Chondrocyte (in vitro differentiated cells): ENCODE measurements around the gene HARS2. TPM values are rescaled to one million over a fixed set of nuclear protein-coding genes. Genes with fewer than 3 reads are reported as not detected.

Experiments used
- DNase-seq: peaks from one replicate; pipeline ENCODE4 v3.0.0; 2021; ENCODE audit warnings: mixed read lengths, low spot score
- H3K27ac Mint-ChIP-seq: one replicate; pipeline ENCODE4 v1.8.0; 2021; ENCODE audit warnings: mild to moderate bottlenecking, moderate library complexity, mixed read lengths; ENCODE audit not compliant: unreplicated experiment
- H3K27me3 Mint-ChIP-seq: 2 replicates; pipeline ENCODE4 v1.8.0; 2021; ENCODE audit warnings: low read depth, mixed read lengths
- H3K36me3 Mint-ChIP-seq: 2 replicates; pipeline ENCODE4 v1.8.0; 2021; ENCODE audit warnings: low read depth, mixed read lengths
- H3K4me1 Mint-ChIP-seq: 2 replicates; pipeline ENCODE4 v1.8.0; 2021; ENCODE audit warnings: low read depth, mild to moderate bottlenecking, mixed read lengths
- H3K4me3 Mint-ChIP-seq: one replicate; pipeline ENCODE4 v1.8.0; 2021; ENCODE audit warnings: mild to moderate bottlenecking, moderate library complexity, mixed read lengths; ENCODE audit not compliant: unreplicated experiment
- H3K9me3 Mint-ChIP-seq: 2 replicates; pipeline ENCODE4 v1.8.0; 2021; ENCODE audit warnings: low read depth, mixed read lengths
- total RNA-seq: library from RNA; stranded (reverse); gene quantifications from 3 replicates; pipeline ENCODE4 v1.2.1, GENCODE V29; 2021
- TF ChIP-seq, protein P1 (sequence below): fragments of 200-600 bp; sonication (generic); IDR thresholded peaks from 2 replicates; pipeline ENCODE4 v1.5.0; 2021; ENCODE audit warnings: antibody characterized with exemption, mild to moderate bottlenecking, moderate library complexity

Gene HARS2
- total RNA-seq, 1 donor from 2014 or later = 22.8 TPM

DNA sequence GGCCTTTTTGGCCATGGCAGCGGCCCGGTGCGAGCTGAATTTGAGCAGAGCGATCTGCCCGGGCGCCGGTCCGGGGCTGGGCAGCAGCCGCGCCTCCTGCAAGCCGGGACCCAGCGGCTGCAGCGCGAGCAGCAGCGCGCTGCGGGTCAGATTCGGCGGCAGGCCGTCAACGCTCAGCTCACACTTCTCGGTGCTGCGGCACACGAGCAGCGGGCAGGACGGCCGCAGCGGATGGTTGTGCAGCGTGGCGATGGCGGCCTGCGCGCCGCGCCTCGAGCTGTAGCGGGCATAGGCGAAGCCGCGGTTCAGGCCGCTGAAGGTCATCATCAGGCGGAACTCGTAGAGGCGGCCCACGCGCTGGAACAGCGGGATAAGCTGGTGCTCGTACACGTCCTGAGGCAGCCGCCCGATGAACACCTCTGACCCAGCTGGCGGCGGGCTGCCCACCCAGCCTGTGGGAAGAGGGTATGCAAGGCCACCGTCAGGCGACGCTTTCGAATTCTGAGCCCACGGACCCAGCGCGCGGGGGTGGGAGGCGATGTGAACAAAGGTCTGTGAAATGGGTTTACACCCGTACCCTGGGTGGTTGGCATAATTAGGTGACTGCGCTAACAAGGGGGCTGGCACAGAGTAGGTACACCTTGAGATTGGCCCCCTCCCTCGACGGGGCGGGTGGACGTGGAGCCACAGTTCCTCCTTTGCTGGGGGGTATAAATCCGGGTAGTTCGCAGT, 18.6 kb upstream of the HARS2 start:
- peaks cover 27% of the 10 kb centered on the region for H3K36me3 Mint-ChIP-seq
- H3K4me1 Mint-ChIP-seq = peaks cover 3% of the 10 kb centered on the region
- TF ChIP-seq, protein P1, sequence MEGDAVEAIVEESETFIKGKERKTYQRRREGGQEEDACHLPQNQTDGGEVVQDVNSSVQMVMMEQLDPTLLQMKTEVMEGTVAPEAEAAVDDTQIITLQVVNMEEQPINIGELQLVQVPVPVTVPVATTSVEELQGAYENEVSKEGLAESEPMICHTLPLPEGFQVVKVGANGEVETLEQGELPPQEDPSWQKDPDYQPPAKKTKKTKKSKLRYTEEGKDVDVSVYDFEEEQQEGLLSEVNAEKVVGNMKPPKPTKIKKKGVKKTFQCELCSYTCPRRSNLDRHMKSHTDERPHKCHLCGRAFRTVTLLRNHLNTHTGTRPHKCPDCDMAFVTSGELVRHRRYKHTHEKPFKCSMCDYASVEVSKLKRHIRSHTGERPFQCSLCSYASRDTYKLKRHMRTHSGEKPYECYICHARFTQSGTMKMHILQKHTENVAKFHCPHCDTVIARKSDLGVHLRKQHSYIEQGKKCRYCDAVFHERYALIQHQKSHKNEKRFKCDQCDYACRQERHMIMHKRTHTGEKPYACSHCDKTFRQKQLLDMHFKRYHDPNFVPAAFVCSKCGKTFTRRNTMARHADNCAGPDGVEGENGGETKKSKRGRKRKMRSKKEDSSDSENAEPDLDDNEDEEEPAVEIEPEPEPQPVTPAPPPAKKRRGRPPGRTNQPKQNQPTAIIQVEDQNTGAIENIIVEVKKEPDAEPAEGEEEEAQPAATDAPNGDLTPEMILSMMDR = no peak
- H3K4me3 Mint-ChIP-seq = no peak overlapping the region
- no peak for DNase-seq
- no peak overlapping the region for H3K27ac Mint-ChIP-seq
- no peaks in the 10 kb centered on the region for H3K9me3 Mint-ChIP-seq
- no peaks in the 10 kb centered on the region for H3K27me3 Mint-ChIP-seq

DNA sequence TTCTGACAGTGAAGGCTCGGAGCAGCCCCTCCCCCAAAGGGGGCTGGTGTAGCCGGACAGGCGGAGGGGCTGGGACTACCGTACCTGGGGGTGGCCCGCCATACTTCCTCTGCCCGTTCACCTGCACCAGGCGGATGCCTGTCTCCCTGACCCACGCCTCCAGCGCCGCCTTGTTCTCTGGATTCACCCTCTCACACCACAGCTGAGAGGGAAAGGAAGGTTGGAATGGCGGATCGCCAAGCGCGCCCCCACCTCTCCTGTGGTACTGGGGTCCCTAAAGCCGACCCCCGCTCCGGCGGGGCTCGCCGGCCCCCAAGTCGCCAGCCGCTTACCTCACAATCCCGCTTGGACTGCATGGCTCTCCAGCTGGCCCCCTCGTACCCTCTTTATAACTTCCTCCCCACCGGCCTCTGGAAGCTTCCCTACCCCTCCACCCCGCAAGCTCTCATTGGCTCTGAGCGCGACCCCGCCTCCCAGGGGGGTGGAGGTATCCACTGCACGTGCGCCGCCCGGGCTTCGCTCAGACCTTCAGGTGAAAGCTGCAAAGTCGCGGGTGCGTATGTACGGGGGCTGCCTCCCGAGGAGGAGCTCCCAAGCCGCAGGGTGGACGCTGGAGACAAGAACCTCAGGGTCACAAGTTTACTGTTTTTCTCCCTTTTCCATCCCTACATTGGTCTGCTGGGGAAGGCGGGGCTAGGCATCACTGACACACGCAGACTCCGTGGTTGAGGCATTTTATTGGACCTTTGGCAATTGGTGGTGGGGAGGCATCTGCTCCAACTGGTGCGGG, 17.9 kb upstream of the HARS2 start, which contains the start of gene DND1:
DND1 (minus strand) TSS at position 390 of the 790 bp plus-strand sequence; CDS start at position 356, 34 bp downstream.
- Mint-ChIP-seq H3K4me1 (no peaks in the 10 kb centered on the region), H3K4me3 (no peak within 1 kb of the TSS), H3K36me3 (peaks cover 28% of the 10 kb centered on the region), H3K27ac (peak within 1 kb of the TSS; percentile 45), H3K27me3 (no peaks in the 10 kb centered on the region), H3K9me3 (no peaks in the 10 kb centered on the region)
- DNase-seq = no peak
- TF ChIP-seq, protein P1 = no peak

DNA sequence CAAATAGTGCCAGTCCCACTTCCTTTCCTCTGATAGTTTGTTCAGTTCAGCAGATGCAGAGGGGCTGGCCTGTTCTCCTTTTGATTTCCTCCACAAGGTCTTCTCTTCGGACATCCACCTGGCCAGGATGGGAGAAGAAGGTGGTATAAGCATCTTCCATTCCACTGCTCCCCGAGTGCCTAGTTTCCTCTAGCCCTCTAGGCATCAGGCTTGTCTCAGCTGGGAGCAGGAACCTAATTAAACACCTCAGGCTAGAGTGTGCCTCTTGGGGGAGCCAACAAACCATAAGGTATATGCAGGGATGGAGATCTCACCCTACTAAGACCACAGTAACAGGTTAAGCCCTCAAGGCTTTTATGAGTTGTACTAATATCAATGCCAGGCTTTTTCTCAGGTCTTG, 17.0 kb upstream of the HARS2 start:
- Mint-ChIP-seq H3K27ac (no peak overlapping the region), H3K4me3 (no peak overlapping the region), H3K36me3 (peaks cover 23% of the 10 kb centered on the region), H3K4me1 (no peaks in the 10 kb centered on the region), H3K9me3 (no peaks in the 10 kb centered on the region), H3K27me3 (no peaks in the 10 kb centered on the region)
- no peak for DNase-seq
- TF ChIP-seq, protein P1 = no peak

DNA sequence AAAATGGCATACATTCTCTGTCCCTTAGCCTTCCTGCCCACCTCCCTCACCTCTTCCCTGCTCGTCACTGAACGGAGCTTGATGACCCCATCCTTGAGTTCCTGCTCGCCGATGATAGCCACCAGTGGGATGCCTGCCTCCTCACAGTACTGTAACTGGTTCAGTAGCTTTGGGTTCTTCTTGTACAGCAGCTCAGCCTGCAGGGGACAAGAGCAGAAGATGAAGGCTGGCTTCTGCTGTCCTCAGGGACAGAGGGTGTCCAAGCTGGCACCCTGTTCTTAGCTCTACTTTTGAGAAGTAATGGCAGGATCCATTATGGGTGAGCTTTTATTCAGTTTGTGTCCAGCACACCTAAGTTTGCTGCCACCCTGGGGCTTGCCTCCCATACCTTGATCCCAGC, 16.6 kb upstream of the HARS2 start:
- DNase-seq = no peak
- TF ChIP-seq, protein P1 = no peak
- Mint-ChIP-seq H3K4me1 (no peaks in the 10 kb centered on the region), H3K27ac (peak overlapping the region; percentile 53), H3K27me3 (no peaks in the 10 kb centered on the region), H3K4me3 (no peak overlapping the region), H3K36me3 (peaks cover 19% of the 10 kb centered on the region), H3K9me3 (no peaks in the 10 kb centered on the region)

DNA sequence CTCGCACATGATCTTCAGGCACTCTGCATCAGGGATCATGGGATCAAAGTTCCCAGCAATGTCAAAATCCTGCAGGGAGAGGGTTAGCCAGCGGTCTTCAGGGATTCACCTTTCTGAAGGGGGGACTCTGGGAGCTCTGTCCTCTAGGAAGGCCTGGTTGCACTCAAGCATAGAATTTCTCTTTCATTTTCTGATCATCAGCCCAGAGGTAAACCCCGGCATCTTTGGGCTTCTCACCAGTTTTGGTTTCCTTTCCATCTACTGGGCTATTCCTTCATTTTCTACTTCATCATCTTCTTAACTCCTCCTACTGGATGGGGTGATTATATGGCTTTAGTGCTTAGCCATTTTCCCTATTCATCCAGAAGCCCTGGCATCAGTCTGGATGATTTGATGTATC, 13.3 kb upstream of the HARS2 start:
- Mint-ChIP-seq H3K27ac (no peak overlapping the region), H3K36me3 (peaks cover 20% of the 10 kb centered on the region), H3K4me1 (no peaks in the 10 kb centered on the region), H3K4me3 (no peak overlapping the region), H3K27me3 (no peaks in the 10 kb centered on the region), H3K9me3 (no peaks in the 10 kb centered on the region)
- no peak for DNase-seq
- TF ChIP-seq, protein P1 = no peak
